ENCODE data around the gene DPP6. TPM values are rescaled to one million over a fixed set of nuclear protein-coding genes. Genes with fewer than 3 reads are reported as not detected.
A peak's percentile ranks its signal among the peaks of the same experiment; 100 is the strongest.

DPP6 gene
- total and polyA plus RNA-seq, 2 experiments from 2014 or later, result 0.21 TPM; not detected in 1

DNA sequence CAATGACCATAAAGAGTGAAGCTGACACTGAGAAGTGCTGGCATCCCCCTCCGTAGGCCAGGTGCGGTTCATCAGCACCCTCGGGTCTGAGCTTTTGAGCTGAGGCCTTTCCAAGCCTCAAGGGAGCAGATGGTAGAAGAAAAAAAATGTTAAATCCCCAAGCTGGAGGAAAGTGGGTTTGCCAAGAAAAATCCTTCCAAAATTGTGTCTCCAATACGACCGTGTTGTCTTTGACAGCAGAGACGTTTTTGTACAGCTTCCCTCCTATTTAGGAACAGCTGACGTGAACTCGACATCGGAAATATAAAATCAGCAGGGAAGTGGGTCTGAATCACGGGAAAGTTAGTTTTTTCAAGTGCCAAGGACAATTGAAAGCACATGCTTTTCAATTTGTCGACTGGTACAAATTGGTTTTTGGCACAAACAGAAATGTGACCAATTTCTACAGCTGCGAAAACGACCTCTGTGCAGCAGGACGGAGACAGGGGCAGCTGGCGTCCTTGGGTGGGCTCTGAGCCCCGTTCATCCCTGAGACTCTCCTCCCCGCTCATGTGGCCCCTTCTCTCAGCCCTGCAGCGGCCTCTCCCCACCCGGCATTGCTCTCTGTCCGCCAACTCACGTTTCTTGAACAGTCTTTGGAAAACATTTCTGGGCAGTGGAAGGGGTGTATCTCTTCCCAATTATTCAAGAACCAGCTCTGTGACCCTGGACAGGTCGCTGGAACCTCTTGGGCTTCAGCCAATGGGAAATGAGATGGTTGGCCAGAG, 860.9 kb downstream of the DPP6 start:
- peaks cover 4% of the 10 kb centered on the region for H3K27me3 ChIP-seq
- no peaks in the 10 kb centered on the region for H3K4me1 ChIP-seq (ENCODE audit: low read depth)
- H3K4me3 ChIP-seq, result no peak overlapping the region
- no peaks in the 10 kb centered on the region for H3K9me3 ChIP-seq (ENCODE audit: low read depth)
- no peak for DNase-seq (ENCODE audit: low read depth in 1 of 2, low spot score in 1 of 2)
- TF ChIP-seq, protein P1, sequence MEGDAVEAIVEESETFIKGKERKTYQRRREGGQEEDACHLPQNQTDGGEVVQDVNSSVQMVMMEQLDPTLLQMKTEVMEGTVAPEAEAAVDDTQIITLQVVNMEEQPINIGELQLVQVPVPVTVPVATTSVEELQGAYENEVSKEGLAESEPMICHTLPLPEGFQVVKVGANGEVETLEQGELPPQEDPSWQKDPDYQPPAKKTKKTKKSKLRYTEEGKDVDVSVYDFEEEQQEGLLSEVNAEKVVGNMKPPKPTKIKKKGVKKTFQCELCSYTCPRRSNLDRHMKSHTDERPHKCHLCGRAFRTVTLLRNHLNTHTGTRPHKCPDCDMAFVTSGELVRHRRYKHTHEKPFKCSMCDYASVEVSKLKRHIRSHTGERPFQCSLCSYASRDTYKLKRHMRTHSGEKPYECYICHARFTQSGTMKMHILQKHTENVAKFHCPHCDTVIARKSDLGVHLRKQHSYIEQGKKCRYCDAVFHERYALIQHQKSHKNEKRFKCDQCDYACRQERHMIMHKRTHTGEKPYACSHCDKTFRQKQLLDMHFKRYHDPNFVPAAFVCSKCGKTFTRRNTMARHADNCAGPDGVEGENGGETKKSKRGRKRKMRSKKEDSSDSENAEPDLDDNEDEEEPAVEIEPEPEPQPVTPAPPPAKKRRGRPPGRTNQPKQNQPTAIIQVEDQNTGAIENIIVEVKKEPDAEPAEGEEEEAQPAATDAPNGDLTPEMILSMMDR (IDR thresholded peaks at IDR 0.05; ENCODE audit: low read depth, low read length), result no peak
- no peak overlapping the region for H3K27ac ChIP-seq
- no peaks in the 10 kb centered on the region for H3K36me3 ChIP-seq

DNA sequence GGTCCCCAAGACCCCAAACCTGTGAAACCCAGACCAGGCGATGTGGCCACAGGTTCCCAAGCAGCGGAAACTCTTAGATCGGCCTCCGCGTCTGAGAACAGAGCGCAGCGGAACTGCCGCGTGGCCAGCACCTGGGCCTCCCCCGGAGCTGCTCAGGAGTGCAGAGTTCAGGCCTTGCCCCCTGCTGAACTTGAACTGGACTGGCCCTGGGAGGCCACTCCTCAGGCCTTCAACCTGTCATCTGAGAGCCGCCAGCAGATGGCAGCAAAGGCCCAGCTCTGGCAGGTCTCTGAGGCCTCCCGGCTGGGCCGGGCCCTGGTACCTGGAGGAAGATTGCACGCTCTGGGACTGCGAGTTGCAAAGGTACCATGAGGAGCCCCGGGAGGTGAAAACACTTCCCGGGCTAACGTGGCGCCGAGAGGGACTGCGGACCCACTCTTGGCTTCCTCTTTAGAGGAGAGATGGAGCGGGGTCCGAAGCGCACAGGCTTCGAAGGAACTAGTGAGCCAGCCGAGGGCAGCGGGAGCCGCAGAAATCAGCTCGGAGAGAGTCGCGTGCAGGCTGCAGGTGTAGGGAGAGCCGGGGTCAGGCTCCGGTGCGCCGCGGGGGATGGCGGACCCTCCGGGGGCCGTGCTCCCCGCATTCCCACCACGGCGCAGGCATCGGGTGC, 861.6 kb downstream of the DPP6 start:
- Histone ChIP-seq H3K27ac (no peak overlapping the region), H3K36me3 (no peaks in the 10 kb centered on the region), H3K9me3 (ENCODE audit: low read depth) (no peaks in the 10 kb centered on the region), H3K27me3 (peaks cover 4% of the 10 kb centered on the region), H3K4me3 (no peak overlapping the region), H3K4me1 (ENCODE audit: low read depth) (no peaks in the 10 kb centered on the region)
- peak; percentile 74 to 87 for DNase-seq (ENCODE audit: low read depth in 1 of 2, low spot score in 1 of 2)
- TF ChIP-seq, protein P1 (IDR thresholded peaks at IDR 0.05; ENCODE audit: low read depth, low read length), result peak; percentile 92

DNA sequence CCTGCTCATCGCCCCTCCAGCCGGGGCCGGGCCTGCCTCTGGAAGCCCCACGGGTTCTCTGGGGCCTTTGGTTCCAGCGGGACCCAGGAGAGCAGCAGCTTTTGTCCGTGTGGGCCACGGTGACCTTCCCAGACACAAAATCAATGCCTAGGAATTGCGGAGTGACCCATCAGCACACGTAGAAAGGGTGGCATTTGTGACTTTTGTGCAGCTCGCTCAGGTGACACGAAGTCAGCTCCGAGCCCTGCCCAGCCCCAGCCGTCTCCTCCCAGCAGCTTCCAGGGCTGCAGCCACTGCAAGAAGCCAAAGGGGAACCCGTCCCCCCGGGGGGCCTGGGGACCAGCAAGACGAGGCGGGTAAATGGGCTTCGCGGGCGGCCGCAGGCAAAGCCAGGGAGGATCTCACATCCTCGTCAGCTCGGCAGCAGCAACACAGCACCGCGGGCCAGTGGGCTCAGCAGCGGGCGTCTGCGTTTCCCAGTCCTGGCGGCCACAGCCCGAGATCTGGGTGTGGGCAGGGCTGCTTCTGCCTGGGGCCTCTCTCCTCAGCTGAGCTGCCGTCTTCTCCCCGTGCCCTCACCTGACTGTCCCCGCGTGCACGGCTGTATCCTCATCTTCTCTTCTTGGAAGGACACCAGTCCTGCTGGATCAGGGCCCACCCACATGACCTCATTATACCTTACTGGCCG, 862.3 kb downstream of the DPP6 start:
- Histone ChIP-seq H3K9me3 (ENCODE audit: low read depth) (no peaks in the 10 kb centered on the region), H3K27ac (no peak overlapping the region), H3K36me3 (no peaks in the 10 kb centered on the region), H3K4me1 (ENCODE audit: low read depth) (no peaks in the 10 kb centered on the region), H3K27me3 (peaks cover 4% of the 10 kb centered on the region), H3K4me3 (no peak overlapping the region)
- TF ChIP-seq, protein P1 (IDR thresholded peaks at IDR 0.05; ENCODE audit: low read depth, low read length), result no peak
- no peak for DNase-seq (ENCODE audit: low read depth in 1 of 2, low spot score in 1 of 2)

DNA sequence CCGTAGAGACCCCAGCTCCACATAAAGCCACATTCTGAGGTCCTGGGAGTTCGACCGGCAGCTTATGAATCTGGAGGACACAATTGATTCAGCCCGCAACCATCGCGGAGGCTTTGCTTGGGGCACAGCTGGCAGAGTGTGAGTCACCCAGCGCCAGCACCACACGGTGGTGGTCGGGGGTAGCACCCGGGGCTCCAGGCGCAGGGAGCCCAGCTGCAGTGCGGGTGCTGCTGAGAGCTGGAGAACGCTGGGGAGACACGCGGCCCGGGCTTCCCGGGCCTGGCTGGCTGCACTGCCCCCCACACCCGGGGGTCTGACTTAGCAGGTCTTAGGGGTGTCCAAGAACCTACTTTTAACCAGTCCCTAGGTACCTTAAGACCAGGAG, 862.8 kb downstream of the DPP6 start:
- H3K9me3 ChIP-seq (ENCODE audit: low read depth), result no peaks in the 10 kb centered on the region
- H3K4me3 ChIP-seq, result no peak overlapping the region
- no peaks in the 10 kb centered on the region for H3K4me1 ChIP-seq (ENCODE audit: low read depth)
- peaks cover 4% of the 10 kb centered on the region for H3K27me3 ChIP-seq
- H3K27ac ChIP-seq, result no peak overlapping the region
- no peak for DNase-seq (ENCODE audit: low read depth in 1 of 2, low spot score in 1 of 2)
- TF ChIP-seq, protein P1 (IDR thresholded peaks at IDR 0.05; ENCODE audit: low read depth, low read length), result no peak
- no peaks in the 10 kb centered on the region for H3K36me3 ChIP-seq

DNA sequence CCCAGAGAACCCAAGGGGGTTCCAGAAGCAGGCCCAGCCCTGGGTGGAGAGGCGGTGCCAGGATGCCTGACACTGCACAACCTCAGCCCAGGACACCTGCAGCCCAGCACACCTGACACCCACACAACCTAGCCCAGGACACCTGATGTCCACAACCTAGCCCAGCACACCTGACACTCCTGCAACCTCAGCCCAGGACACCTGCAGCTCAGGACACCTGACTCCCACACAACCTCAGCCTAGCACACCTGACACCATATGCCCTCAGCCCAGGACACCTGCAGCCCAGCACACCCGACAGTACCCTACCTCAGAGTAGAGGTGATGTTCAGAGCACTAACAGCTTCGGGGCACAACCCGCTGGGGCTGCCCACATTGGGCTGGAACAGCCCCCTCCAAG, 863.4 kb downstream of the DPP6 start:
- no peak overlapping the region for H3K27ac ChIP-seq

More for the DNA sequence above, 863.4 kb downstream of the DPP6 start:
- Histone ChIP-seq H3K36me3 (no peaks in the 10 kb centered on the region), H3K4me3 (no peak overlapping the region), H3K9me3 (ENCODE audit: low read depth) (no peaks in the 10 kb centered on the region), H3K4me1 (ENCODE audit: low read depth) (no peaks in the 10 kb centered on the region), H3K27me3 (peaks cover 4% of the 10 kb centered on the region)
- TF ChIP-seq, protein P1 (IDR thresholded peaks at IDR 0.05; ENCODE audit: low read depth, low read length), result no peak
- DNase-seq (ENCODE audit: low read depth in 1 of 2, low spot score in 1 of 2), result no peak

Data from cardiac muscle cell (in vitro differentiated cells and primary cell).